ENCODE data around the gene EPS15. TPM values are rescaled to one million over a fixed set of nuclear protein-coding genes. Genes with fewer than 3 reads are reported as not detected.

EPS15 gene
- total RNA-seq, 1 donor from 2014 or later, result 120 TPM

- Mint-ChIP-seq H3K4me3 (ENCODE audit: unreplicated experiment) (no peak overlapping the region), H3K27ac (ENCODE audit: unreplicated experiment) (no peak overlapping the region), H3K4me1 (ENCODE audit: unreplicated experiment) (peaks cover 18% of the 10 kb centered on the region), H3K36me3 (ENCODE audit: low read depth, unreplicated experiment) (no peaks in the 10 kb centered on the region), H3K27me3 (ENCODE audit: unreplicated experiment) (no peaks in the 10 kb centered on the region), H3K9me3 (ENCODE audit: unreplicated experiment) (no peaks in the 10 kb centered on the region)
- DNase-seq (ENCODE audit: low spot score), result no peak
- TF ChIP-seq CTCF (IDR thresholded peaks at IDR 0.05; ENCODE audit: unreplicated experiment), result no peak
These were observed 39.4 kb upstream of the EPS15 start for GRCh38 chr1:51558375-51558924.

- Mint-ChIP-seq H3K4me3 (ENCODE audit: unreplicated experiment) (no peak overlapping the region), H3K36me3 (ENCODE audit: low read depth, unreplicated experiment) (no peaks in the 10 kb centered on the region), H3K4me1 (ENCODE audit: unreplicated experiment) (peaks cover 18% of the 10 kb centered on the region), H3K27ac (ENCODE audit: unreplicated experiment) (no peak overlapping the region), H3K27me3 (ENCODE audit: unreplicated experiment) (no peaks in the 10 kb centered on the region), H3K9me3 (ENCODE audit: unreplicated experiment) (no peaks in the 10 kb centered on the region)
- DNase-seq (ENCODE audit: low spot score), result no peak
- TF ChIP-seq CTCF (IDR thresholded peaks at IDR 0.05; ENCODE audit: unreplicated experiment), result no peak
These were observed 38.1 kb upstream of the EPS15 start for GRCh38 chr1:51557168-51557567.

GRCh38 chr1:51555866-51556619 lies 37.0 kb upstream of the EPS15 start:
- Mint-ChIP-seq H3K4me1 (ENCODE audit: unreplicated experiment) (peaks cover 24% of the 10 kb centered on the region), H3K27me3 (ENCODE audit: unreplicated experiment) (peaks cover 1% of the 10 kb centered on the region)

GRCh38 chr1:51553911-51554310 lies 34.8 kb upstream of the EPS15 start:
- no peak for TF ChIP-seq CTCF (IDR thresholded peaks at IDR 0.05; ENCODE audit: unreplicated experiment)
- no peak overlapping the region for H3K27ac Mint-ChIP-seq (ENCODE audit: unreplicated experiment)
- peaks cover 1% of the 10 kb centered on the region for H3K27me3 Mint-ChIP-seq (ENCODE audit: unreplicated experiment)
- H3K9me3 Mint-ChIP-seq (ENCODE audit: unreplicated experiment), result no peaks in the 10 kb centered on the region
- peaks cover 27% of the 10 kb centered on the region for H3K4me1 Mint-ChIP-seq (ENCODE audit: unreplicated experiment)
- H3K36me3 Mint-ChIP-seq (ENCODE audit: low read depth, unreplicated experiment), result no peaks in the 10 kb centered on the region
- no peak for DNase-seq (ENCODE audit: low spot score)
- no peak overlapping the region for H3K4me3 Mint-ChIP-seq (ENCODE audit: unreplicated experiment)

More at GRCh38 chr1:51555866-51556619, 37.0 kb upstream of the EPS15 start:
- no peak for DNase-seq (ENCODE audit: low spot score)
- no peaks in the 10 kb centered on the region for H3K36me3 Mint-ChIP-seq (ENCODE audit: low read depth, unreplicated experiment)
- no peak overlapping the region for H3K4me3 Mint-ChIP-seq (ENCODE audit: unreplicated experiment)
- H3K27ac Mint-ChIP-seq (ENCODE audit: unreplicated experiment), result no peak overlapping the region
- H3K9me3 Mint-ChIP-seq (ENCODE audit: unreplicated experiment), result no peaks in the 10 kb centered on the region
- no peak for TF ChIP-seq CTCF (IDR thresholded peaks at IDR 0.05; ENCODE audit: unreplicated experiment)

Data from endothelial cell (in vitro differentiated cells).